Sigmoid colon (tissue), 4 donors: Measurements from ENCODE around the gene TEX52.

Source experiments
- CTCF ChIP-seq, 4 experiments: fragments of 450-650 bp in 3 of 4; fragments of 200-600 bp in 1 of 4; IDR thresholded peaks; one replicate each; pipeline ENCODE4 v1.5.1; 2016 to 2019; ENCODE audit warnings: antibody characterized with exemption in 4 of 4, mild to moderate bottlenecking in 3 of 4, moderate library complexity in 2 of 4
- EP300 ChIP-seq, 4 donors: sonication (generic); formaldehyde crosslinking; IDR thresholded peaks; one replicate each; pipeline ENCODE4 v1.6.1; 2017; ENCODE audit warnings: antibody characterized with exemption in 4 of 4
- POLR2A ChIP-seq, 2 donors: fragments of 450-650 bp; IDR thresholded peaks; one replicate each; pipeline ENCODE4 v1.6.1; 2016; ENCODE audit warnings: antibody characterized with exemption in 2 of 2, mild to moderate bottlenecking in 2 of 2, moderate library complexity in 2 of 2
- POLR2AphosphoS5 ChIP-seq, 4 donors: sonication (generic); formaldehyde crosslinking; IDR thresholded peaks; one replicate each; pipeline ENCODE4 v1.6.1; 2017; ENCODE audit warnings: antibody characterized with exemption in 4 of 4

GRCh38 chr12:2851931-2852330, 4.9 kb downstream of the TEX52 start:
- TF ChIP-seq EP300 (IDR thresholded peaks at IDR 0.05): no peak
- TF ChIP-seq CTCF (IDR thresholded peaks at IDR 0.05): no peak
- TF ChIP-seq POLR2AphosphoS5 (IDR thresholded peaks at IDR 0.05): no peak
- TF ChIP-seq POLR2A (IDR thresholded peaks at IDR 0.05): no peak
